Activated CD4-positive, alpha-beta T cell treated with anti-CD3 and anti-CD28 coated beads, Interleukin-2, amount 10 ng/mL, durations not matched to agents 7 days and 5 days (primary cell): Measurements from ENCODE around the gene CFAP61. TPM values are rescaled to one million over a fixed set of nuclear protein-coding genes. Genes with fewer than 3 reads are reported as not detected.

ENCODE experiments used
- CTCF ChIA-PET: fragments of 350-600 bp; sonication (Branson Sonifier 250); formaldehyde crosslinking; loops from one replicate; lab custom pipeline; 2021; ENCODE audit warnings: antibody characterized with exemption; lab: Charles Lee
- POLR2A ChIA-PET: fragments of 350-600 bp; sonication (Branson Sonifier 250); formaldehyde crosslinking; loops from one replicate; lab custom pipeline; 2021; ENCODE audit warnings: antibody characterized with exemption; lab: Charles Lee
- DNase-seq: peaks from one replicate; pipeline ENCODE4 v3.0.0-alpha.2; 2020
- H3K27ac Mint-ChIP-seq: one replicate; pipeline ENCODE4 v1.8.0; 2021; ENCODE audit warnings: mild to moderate bottlenecking, moderate library complexity, mixed read lengths
- H3K27me3 Mint-ChIP-seq: one replicate; pipeline ENCODE4 v1.8.0; 2021; ENCODE audit warnings: mixed read lengths
- H3K36me3 Mint-ChIP-seq: one replicate; pipeline ENCODE4 v1.8.0; 2021; ENCODE audit warnings: low read depth, mixed read lengths
- H3K4me1 Mint-ChIP-seq: one replicate; pipeline ENCODE4 v1.8.0; 2021; ENCODE audit warnings: mixed read lengths
- H3K4me3 Mint-ChIP-seq: one replicate; pipeline ENCODE4 v1.8.0; 2021; ENCODE audit warnings: mild to moderate bottlenecking, moderate library complexity, mixed read lengths
- H3K9me3 Mint-ChIP-seq: one replicate; pipeline ENCODE4 v1.8.0; 2021; ENCODE audit warnings: mixed read lengths
- total RNA-seq, 2 experiments: library from RNA; stranded (reverse); gene quantifications; one replicate each; pipeline ENCODE4 v1.2.3, GENCODE V29; 2021

The CFAP61 gene
- total RNA-seq, 2 experiments from 2014 or later: not detected

GRCh38 chr20:20018366-20018765, 34.0 kb upstream of the CFAP61 start:
- Mint-ChIP-seq H3K27ac (peak overlapping the region; percentile 65), H3K27me3 (no peaks in the 10 kb centered on the region), H3K9me3 (no peaks in the 10 kb centered on the region), H3K36me3 (peaks cover 19% of the 10 kb centered on the region), H3K4me1 (peaks cover 66% of the 10 kb centered on the region), H3K4me3 (peak overlapping the region; percentile 88)
- no peak for DNase-seq
- ChIA-PET POLR2A (no interaction called here), CTCF (interaction anchor here (0.9 to 2.3 kb wide), 2 partner anchors 9 to 34 kb away, joined by 3 to 11 read pairs; partner anchors contain the start of genes CFAP61 and CRNKL1)

GRCh38 chr20:20019123-20019522, 33.2 kb upstream of the CFAP61 start:
- POLR2A ChIA-PET: no interaction called here
- Mint-ChIP-seq H3K36me3 (peaks cover 24% of the 10 kb centered on the region), H3K9me3 (no peaks in the 10 kb centered on the region), H3K27me3 (no peaks in the 10 kb centered on the region), H3K4me1 (peaks cover 73% of the 10 kb centered on the region), H3K4me3 (peak overlapping the region; percentile 88), H3K27ac (peak overlapping the region; percentile 6)
- CTCF ChIA-PET: no interaction called here
- DNase-seq: no peak

DNA sequence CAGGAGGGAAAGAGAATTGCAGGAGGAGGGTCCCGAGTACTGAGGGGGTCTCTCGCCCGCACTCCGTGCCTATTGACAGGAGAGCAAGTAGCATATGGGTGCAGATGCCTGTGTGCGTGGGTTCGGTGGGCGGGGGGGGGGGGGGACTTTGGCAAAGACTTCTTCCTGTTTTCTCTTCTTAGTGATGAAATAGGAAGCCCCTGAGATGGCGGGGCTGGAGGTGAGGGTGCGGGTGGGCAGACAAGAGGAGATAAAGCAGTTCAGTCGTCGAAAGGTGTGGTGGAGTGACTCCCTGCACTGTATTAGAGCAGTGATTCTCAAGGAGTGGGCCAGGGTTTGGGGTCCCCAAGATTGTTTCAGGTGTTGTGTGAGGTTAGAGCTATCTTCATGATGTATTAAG, 31.4 kb upstream of the CFAP61 start:
- no peak for DNase-seq
- Mint-ChIP-seq H3K9me3 (no peaks in the 10 kb centered on the region), H3K36me3 (peaks cover 24% of the 10 kb centered on the region), H3K4me3 (no peak overlapping the region), H3K27me3 (no peaks in the 10 kb centered on the region), H3K27ac (peak overlapping the region; percentile 73), H3K4me1 (peaks cover 72% of the 10 kb centered on the region)
- CTCF ChIA-PET: interaction anchor here (1.6 kb wide), 1 partner anchor 30 kb away, joined by 4 read pairs; no protein-coding TSS in a partner anchor
- POLR2A ChIA-PET: no interaction called here

DNA sequence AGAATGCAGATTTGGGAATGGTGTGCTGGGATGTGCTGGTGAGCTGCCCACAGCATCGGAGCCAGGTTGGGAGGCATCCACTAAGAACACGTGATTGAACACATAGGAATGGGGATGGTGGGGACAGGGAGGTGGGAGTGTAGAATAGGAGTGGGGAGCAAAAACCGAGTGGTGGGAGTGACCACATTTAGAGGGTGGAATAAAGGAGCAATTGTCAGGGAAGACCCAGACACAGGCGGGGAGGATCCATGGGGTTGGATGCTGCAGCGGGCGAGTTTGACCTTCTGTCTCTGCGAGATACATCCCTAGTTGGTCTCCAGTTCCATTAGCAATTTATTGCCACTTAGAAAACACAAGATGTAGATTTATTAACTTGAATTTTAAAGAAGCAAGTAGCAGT, 30.5 kb upstream of the CFAP61 start:
- ChIA-PET CTCF (interaction anchor here (1.1 kb wide), 1 partner anchor 48 kb away, joined by 4 read pairs; no protein-coding TSS in a partner anchor), POLR2A (no interaction called here)
- no peaks in the 10 kb centered on the region for H3K27me3 Mint-ChIP-seq
- peaks cover 24% of the 10 kb centered on the region for H3K36me3 Mint-ChIP-seq
- peak overlapping the region; percentile 78 for H3K27ac Mint-ChIP-seq
- DNase-seq: no peak
- H3K4me1 Mint-ChIP-seq: peaks cover 67% of the 10 kb centered on the region
- H3K4me3 Mint-ChIP-seq: peak overlapping the region; percentile 20
- no peaks in the 10 kb centered on the region for H3K9me3 Mint-ChIP-seq

- Mint-ChIP-seq H3K36me3 (peaks cover 24% of the 10 kb centered on the region), H3K9me3 (no peaks in the 10 kb centered on the region), H3K4me1 (peaks cover 64% of the 10 kb centered on the region), H3K27ac (peak overlapping the region; percentile 78), H3K27me3 (no peaks in the 10 kb centered on the region), H3K4me3 (no peak overlapping the region)
- ChIA-PET CTCF (interaction anchor here (1.1 kb wide), 1 partner anchor 47 kb away, joined by 4 read pairs; no protein-coding TSS in a partner anchor), POLR2A (no interaction called here)
- DNase-seq: peak; percentile 22
Measured at GRCh38 chr20:20022498-20022897, 29.8 kb upstream of the CFAP61 start.

GRCh38 chr20:20023395-20023794, 28.9 kb upstream of the CFAP61 start:
- H3K4me3 Mint-ChIP-seq: no peak overlapping the region

GRCh38 chr20:20024942-20025341, 27.4 kb upstream of the CFAP61 start:
- Mint-ChIP-seq H3K27ac (no peak overlapping the region), H3K4me1 (peaks cover 42% of the 10 kb centered on the region), H3K4me3 (no peak overlapping the region), H3K9me3 (no peaks in the 10 kb centered on the region), H3K27me3 (no peaks in the 10 kb centered on the region), H3K36me3 (peaks cover 21% of the 10 kb centered on the region)
- ChIA-PET CTCF (no interaction called here), POLR2A (no interaction called here)
- no peak for DNase-seq

More at GRCh38 chr20:20023395-20023794, 28.9 kb upstream of the CFAP61 start:
- ChIA-PET CTCF (interaction anchor here (0.5 kb wide), 1 partner anchor 57 kb away, joined by 4 read pairs; no protein-coding TSS in a partner anchor), POLR2A (no interaction called here)
- H3K4me1 Mint-ChIP-seq: peaks cover 56% of the 10 kb centered on the region
- H3K9me3 Mint-ChIP-seq: no peaks in the 10 kb centered on the region
- no peaks in the 10 kb centered on the region for H3K27me3 Mint-ChIP-seq
- no peak for DNase-seq
- no peak overlapping the region for H3K27ac Mint-ChIP-seq
- peaks cover 23% of the 10 kb centered on the region for H3K36me3 Mint-ChIP-seq

DNA sequence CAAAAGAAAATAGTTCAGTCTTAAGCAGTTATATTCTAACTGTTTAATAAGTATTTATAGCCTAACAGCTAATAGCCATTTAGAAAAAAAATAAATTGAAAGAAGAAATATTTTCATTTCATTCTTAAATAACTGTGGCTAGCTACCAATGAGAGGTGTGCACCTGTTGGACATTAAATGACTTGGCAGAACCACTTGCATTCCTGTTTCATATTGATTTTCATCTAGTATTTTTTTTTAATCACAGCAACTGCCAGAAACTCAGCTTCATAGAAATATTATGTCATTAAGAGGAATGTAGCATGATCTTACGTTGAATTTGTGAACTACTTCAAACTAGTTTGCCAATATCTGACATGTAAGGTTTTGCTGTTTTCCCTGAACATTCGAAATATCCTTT, 25.0 kb upstream of the CFAP61 start:
- H3K27ac Mint-ChIP-seq: no peak overlapping the region
- CTCF ChIA-PET: interaction anchor here (0.9 to 3.2 kb wide), 3 partner anchors 10 to 25 kb away, joined by 3 to 11 read pairs (median 7); partner anchors contain the start of genes CFAP61, CRNKL1 and NAA20
- peaks cover 23% of the 10 kb centered on the region for H3K4me1 Mint-ChIP-seq
- no peak for DNase-seq
- H3K27me3 Mint-ChIP-seq: no peaks in the 10 kb centered on the region
- H3K9me3 Mint-ChIP-seq: no peaks in the 10 kb centered on the region
- no peak overlapping the region for H3K4me3 Mint-ChIP-seq
- POLR2A ChIA-PET: no interaction called here
- peaks cover 30% of the 10 kb centered on the region for H3K36me3 Mint-ChIP-seq

- no peak overlapping the region for H3K4me3 Mint-ChIP-seq
- DNase-seq: no peak
- H3K27ac Mint-ChIP-seq: no peak overlapping the region
- POLR2A ChIA-PET: no interaction called here
- H3K36me3 Mint-ChIP-seq: peaks cover 45% of the 10 kb centered on the region
- CTCF ChIA-PET: no interaction called here
- H3K9me3 Mint-ChIP-seq: no peaks in the 10 kb centered on the region
- no peaks in the 10 kb centered on the region for H3K27me3 Mint-ChIP-seq
- H3K4me1 Mint-ChIP-seq: peaks cover 3% of the 10 kb centered on the region
Measured at GRCh38 chr20:20031790-20032189, 20.5 kb upstream of the CFAP61 start.

DNA sequence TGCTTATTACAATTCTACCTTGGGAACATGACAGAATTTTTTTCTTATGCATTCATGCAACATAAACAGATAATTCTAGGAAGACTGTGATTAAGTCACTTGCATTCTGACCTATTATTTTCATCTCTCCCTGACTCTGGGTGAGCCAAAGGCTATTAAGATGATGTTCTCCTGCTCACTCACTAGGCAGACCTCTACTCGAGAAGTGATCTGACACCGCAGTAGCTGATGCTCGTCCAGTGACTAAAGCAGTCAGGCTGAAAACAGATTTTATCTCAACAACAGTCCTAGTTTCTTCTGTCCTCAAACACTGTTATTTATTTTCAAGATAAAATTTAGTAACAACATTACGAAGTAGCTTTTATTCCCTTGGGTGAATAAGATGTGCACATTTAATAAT, 17.8 kb upstream of the CFAP61 start:
- peaks cover 61% of the 10 kb centered on the region for H3K36me3 Mint-ChIP-seq
- ChIA-PET POLR2A (no interaction called here), CTCF (no interaction called here)
- no peak for DNase-seq
- no peak overlapping the region for H3K4me3 Mint-ChIP-seq
- no peaks in the 10 kb centered on the region for H3K9me3 Mint-ChIP-seq
- H3K4me1 Mint-ChIP-seq: peaks cover 3% of the 10 kb centered on the region
- H3K27ac Mint-ChIP-seq: no peak overlapping the region
- no peaks in the 10 kb centered on the region for H3K27me3 Mint-ChIP-seq

DNA sequence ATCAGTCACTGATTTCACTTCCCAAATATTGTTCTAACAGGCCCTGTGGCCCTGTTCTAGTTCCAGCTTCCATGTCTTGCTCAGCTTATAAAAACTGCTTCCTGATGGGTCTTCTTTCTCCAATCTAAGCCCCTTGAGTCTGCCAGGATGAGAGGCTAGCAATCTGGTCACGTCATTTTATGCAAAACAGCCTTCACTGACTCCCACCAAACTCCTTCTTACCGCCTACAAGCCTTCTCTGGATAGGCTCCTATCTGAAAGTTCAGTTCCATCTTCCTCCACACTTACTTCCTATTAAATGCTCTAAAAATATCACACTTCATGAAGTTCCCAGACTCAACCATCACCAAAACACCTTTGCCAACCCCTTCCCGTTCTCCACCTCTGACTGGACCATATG, 15.6 kb upstream of the CFAP61 start:
- H3K4me1 Mint-ChIP-seq: no peaks in the 10 kb centered on the region
- no peaks in the 10 kb centered on the region for H3K27me3 Mint-ChIP-seq
- CTCF ChIA-PET: interaction anchor here (2.1 kb wide), 1 partner anchor 8 kb away, joined by 5 read pairs; no protein-coding TSS in a partner anchor
- POLR2A ChIA-PET: no interaction called here
- H3K36me3 Mint-ChIP-seq: peaks cover 59% of the 10 kb centered on the region
- no peak overlapping the region for H3K4me3 Mint-ChIP-seq
- no peak overlapping the region for H3K27ac Mint-ChIP-seq
- no peak for DNase-seq
- H3K9me3 Mint-ChIP-seq: no peaks in the 10 kb centered on the region

DNA sequence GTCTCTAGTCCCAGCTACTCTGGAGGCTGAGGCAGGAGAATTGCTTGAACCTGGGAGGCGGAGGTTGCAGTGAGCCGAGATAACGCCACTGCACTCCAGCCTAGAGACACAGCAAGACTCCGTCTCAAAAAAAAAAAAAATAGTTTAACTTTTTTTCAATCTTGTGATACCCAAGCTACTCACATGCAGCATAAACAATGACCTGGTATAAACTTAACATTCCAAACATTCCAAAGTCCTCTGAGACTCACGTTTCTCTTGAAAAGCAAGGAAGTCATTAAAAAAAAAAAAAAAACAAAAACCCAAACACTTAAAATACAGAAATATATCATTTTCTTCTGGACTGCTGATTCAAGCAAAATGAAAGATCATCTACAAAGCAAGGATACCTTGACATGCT, 14.4 kb upstream of the CFAP61 start:
- H3K4me3 Mint-ChIP-seq: no peak overlapping the region

GRCh38 chr20:20038586-20038985, 13.7 kb upstream of the CFAP61 start:
- Mint-ChIP-seq H3K4me1 (no peaks in the 10 kb centered on the region), H3K36me3 (peaks cover 67% of the 10 kb centered on the region)
- CTCF ChIA-PET: no interaction called here

More for the DNA sequence above, 14.4 kb upstream of the CFAP61 start:
- ChIA-PET POLR2A (no interaction called here), CTCF (no interaction called here)
- no peaks in the 10 kb centered on the region for H3K4me1 Mint-ChIP-seq
- H3K9me3 Mint-ChIP-seq: no peaks in the 10 kb centered on the region
- peaks cover 63% of the 10 kb centered on the region for H3K36me3 Mint-ChIP-seq
- DNase-seq: no peak
- H3K27me3 Mint-ChIP-seq: no peaks in the 10 kb centered on the region
- H3K27ac Mint-ChIP-seq: no peak overlapping the region

More at GRCh38 chr20:20038586-20038985, 13.7 kb upstream of the CFAP61 start:
- DNase-seq: no peak
- H3K27me3 Mint-ChIP-seq: no peaks in the 10 kb centered on the region
- POLR2A ChIA-PET: no interaction called here
- H3K9me3 Mint-ChIP-seq: no peaks in the 10 kb centered on the region
- H3K4me3 Mint-ChIP-seq: no peak overlapping the region
- H3K27ac Mint-ChIP-seq: no peak overlapping the region
